ENCODE measurements around the gene EOMES.

The EOMES gene

DNA sequence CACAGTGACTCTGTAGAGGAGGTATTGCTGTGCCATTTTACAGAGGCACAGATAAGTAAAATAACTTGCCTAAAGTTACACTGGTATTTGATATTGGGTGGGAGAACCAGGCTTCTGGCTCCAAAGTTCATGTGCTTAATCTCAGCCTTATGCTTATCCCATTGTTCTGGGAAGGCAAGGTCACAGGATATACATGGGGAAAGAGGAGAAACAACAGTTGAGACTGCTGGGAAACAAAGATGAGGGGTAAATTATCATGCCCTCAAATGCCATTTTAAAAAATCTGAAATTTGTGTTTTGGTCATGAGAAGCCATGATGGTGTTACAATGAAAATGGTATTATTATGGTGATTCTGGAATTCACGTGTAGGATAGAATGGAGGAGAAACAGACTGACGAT is 54.4 kb downstream of the EOMES start:
- TF ChIP-seq, protein P1, sequence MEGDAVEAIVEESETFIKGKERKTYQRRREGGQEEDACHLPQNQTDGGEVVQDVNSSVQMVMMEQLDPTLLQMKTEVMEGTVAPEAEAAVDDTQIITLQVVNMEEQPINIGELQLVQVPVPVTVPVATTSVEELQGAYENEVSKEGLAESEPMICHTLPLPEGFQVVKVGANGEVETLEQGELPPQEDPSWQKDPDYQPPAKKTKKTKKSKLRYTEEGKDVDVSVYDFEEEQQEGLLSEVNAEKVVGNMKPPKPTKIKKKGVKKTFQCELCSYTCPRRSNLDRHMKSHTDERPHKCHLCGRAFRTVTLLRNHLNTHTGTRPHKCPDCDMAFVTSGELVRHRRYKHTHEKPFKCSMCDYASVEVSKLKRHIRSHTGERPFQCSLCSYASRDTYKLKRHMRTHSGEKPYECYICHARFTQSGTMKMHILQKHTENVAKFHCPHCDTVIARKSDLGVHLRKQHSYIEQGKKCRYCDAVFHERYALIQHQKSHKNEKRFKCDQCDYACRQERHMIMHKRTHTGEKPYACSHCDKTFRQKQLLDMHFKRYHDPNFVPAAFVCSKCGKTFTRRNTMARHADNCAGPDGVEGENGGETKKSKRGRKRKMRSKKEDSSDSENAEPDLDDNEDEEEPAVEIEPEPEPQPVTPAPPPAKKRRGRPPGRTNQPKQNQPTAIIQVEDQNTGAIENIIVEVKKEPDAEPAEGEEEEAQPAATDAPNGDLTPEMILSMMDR (IDR thresholded peaks at IDR 0.05) = no peak
- Mint-ChIP-seq H3K36me3 (ENCODE audit: low read depth) (no peaks in the 10 kb centered on the region), H3K27ac (no peak overlapping the region), H3K4me1 (peaks cover 13% of the 10 kb centered on the region), H3K9me3 (no peaks in the 10 kb centered on the region), H3K4me3 (no peak overlapping the region), H3K27me3 (ENCODE audit: low read depth, poor library complexity) (peaks cover 4% of the 10 kb centered on the region)
- no peak for DNase-seq

DNA sequence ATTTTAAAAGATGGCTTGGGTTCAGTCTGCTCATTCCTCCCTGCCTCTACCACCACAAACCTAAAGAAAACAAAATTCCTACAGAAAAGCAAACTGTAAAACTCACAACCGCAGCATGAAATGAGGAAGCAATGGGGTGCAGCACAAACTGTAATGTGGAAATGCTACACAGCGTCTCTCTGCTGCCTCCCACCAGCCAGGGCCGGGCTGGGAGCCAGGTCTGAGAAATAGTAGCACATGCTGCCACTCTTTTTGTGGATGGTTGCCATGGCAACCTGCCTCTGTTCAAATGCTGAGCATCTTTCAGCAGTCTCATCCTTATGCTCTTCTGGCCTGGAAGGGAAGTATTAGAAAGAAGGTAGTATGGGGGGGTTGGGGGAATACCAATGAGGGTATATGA is 55.4 kb downstream of the EOMES start:
- TF ChIP-seq, protein P1 (IDR thresholded peaks at IDR 0.05) = no peak
- peaks cover 4% of the 10 kb centered on the region for H3K27me3 Mint-ChIP-seq (ENCODE audit: low read depth, poor library complexity)
- H3K4me3 Mint-ChIP-seq = no peak overlapping the region
- H3K9me3 Mint-ChIP-seq = no peaks in the 10 kb centered on the region
- peaks cover 13% of the 10 kb centered on the region for H3K4me1 Mint-ChIP-seq
- H3K36me3 Mint-ChIP-seq (ENCODE audit: low read depth) = no peaks in the 10 kb centered on the region
- no peak overlapping the region for H3K27ac Mint-ChIP-seq
- DNase-seq = peak; percentile 32

DNA sequence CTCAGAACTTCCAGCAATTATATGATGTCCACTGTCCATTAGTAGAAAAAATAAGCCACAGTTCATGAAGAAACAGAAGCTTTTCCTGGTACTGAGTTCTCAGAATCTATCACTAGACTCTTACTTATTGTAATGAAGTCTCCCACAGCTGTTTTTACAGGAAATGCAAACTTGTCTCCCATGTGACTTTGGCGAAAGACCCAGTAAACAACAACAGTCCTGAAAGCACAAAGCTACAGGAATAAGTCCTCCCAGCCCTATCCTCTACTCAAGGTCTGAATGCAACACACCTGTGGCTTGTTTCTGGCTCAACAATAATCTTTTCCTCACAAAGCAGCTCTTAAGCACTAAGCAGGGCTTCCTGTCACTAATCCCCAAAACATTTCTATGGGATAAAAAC is 55.9 kb downstream of the EOMES start:
- Mint-ChIP-seq H3K27ac (no peak overlapping the region), H3K36me3 (ENCODE audit: low read depth) (no peaks in the 10 kb centered on the region), H3K4me3 (no peak overlapping the region), H3K4me1 (peaks cover 13% of the 10 kb centered on the region), H3K9me3 (no peaks in the 10 kb centered on the region), H3K27me3 (ENCODE audit: low read depth, poor library complexity) (peaks cover 4% of the 10 kb centered on the region)
- no peak for DNase-seq
- TF ChIP-seq, protein P1 (IDR thresholded peaks at IDR 0.05) = no peak

Data from nephron progenitor cell (in vitro differentiated cells).